CD4-positive, alpha-beta T cell treated with Interferon gamma for 1 hour (primary cell): ENCODE measurements around the gene TREM1.

Source experiments
- DNase-seq: peaks from one replicate; pipeline ENCODE4 v3.0.0-alpha.2; 2020

TREM1 gene

DNA sequence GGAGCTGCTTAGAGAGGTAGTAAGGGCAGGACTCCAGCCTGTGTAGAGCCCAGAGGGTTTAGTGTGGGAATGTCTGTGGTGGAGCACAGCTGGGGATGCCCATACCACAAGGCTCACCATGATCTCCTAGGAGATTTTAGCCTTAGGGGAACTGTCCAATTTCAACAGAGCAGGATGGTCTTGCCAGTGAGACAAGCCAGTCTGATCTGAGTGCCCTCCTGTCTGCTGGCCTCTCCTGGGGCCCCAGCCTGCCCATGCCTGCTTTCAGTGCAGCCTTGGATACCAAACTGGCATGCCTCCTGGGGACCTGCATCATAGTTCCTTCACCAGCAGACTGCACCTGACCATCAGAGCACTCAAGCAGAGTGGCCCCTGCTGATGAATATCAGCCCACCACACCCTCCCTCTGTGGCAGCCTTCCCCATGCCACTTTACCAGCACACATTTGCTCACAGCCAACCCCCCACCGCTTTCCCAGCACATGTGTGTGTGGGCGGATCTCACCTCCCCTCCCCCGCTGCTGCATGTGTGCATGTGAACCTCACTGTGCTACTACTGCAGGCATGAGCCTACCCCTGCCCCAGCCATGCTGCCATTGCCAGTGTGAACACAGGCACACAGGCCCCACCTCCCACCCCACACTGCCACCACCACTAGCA, 7.9 kb upstream of the TREM1 start:
- DNase-seq, result no peak

DNA sequence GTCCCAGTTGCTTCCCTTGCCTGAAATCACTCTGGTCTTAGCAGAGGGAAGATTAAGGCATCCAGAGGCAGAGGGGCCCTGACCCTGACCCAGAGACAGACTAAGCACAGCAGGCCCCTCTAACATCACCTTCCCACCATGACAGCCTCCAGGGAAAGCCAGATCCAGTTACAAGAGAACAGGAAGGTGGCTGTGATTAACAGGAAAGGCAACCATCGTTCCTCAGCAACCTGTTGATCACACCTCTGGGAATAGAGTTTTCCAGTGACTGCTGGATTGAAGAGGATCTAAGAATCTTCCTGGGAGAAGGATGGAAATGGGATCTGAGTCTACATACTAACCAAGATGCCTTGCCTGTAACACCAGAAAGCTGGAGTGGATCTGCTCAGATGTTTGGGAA, 5.2 kb upstream of the TREM1 start:
- DNase-seq, result no peak

DNA sequence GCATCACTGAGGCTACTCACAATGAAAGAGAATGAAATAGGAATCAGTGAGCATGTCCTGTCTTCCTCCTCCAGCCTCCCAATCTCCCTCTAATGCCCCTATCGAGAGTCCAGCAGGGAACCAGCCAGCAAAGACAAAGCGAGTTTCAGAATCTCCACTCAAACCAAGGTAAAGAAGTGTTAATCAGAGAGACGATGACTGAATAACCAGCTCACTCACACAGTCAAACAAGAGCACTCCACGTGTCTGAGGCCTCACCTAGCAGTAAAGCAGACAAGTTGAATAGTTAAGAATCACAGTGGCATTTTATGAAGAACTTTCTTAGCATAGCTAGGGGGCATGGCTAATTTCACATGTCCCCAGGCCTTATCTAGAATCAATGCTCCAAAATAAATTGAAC, 3.3 kb upstream of the TREM1 start:
- no peak for DNase-seq

DNA sequence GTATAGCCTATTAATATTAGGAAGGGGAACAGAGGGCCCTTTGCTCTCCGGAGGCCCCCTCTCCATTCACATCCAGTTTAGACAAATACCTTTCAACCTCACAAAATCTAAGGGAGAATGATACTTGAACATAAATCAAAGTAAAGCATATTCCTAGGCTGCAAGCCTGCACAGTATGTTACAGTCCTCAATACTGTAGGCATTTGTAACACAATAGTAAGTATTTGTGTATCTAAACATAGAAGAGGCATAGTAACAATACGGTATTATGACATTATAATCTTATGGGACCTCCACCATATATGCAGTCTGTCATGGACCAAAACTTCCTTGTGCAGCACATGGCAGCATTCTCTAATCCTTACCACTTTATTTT, 2.3 kb upstream of the TREM1 start:
- no peak for DNase-seq

DNA sequence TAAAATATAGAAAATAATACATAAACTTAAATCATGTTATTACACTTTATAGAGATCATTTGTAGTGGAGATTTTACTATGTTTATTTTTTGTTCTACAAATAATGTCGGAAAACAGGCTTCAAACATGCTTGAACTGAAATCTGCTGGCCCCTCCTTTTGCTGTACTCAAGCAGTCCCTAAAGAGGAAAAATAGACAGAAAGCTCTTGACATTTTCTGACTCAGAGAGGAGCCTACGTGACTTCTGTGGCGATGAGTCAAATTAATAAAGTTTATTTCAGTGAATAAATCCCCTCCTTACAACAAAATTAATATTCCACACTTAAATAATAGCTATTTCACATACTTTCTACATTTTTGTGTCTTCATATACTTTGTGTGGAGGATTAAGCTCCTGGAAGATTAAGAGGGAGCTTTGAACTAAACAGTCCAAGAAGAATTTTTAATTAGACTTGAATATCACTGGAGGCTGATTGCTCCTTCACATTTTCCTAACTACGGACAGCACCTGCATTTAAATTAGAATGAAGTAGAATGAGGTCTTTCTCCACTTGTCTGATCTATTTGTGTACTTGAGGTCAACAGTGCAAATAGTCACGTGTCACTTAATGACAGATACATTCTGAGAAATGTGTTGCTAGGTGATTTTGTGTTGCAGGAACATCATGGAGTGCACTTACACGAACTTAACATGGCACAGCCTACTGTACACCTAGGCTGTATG, 1.7 kb upstream of the TREM1 start:
- DNase-seq, result no peak

DNA sequence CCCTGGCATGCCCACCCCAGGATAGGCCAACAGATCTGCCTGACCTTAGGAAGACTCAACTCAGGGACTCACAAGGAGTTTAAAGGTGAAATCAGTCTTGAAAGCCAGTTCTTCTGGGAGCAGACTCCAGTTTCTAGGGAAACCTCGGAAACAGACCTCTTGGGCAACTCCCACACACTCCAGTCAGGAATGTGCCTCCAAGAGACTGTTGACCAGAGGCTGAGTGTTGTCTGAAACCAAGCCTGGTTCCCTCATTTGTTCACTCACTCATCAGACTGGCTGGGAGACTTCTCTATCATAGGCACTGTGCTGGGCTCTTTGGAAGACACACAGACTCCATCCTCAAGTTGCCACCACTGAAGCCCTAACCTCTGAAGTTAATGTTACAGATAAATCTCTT, 1.8 kb downstream of the TREM1 start:
- DNase-seq, result no peak

DNA sequence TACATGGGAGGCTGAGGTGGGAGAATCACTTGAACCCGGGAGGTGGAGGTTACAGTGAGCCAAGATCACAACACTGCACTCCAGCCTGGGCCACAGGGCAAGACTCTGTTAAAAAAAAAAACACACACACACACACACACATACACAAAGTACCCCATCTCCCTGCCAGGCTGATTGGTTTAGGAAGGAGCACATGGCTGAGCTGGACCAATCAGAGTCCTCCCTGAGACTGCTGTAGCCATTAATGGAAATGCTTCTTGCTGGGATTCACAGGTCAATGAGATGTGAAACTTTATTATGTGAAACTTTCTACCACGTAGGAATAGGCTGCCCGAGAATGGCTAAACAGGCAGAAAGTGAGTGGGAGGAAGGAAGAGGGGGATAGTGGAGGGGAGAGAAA, 2.9 kb downstream of the TREM1 start:
- no peak for DNase-seq

DNA sequence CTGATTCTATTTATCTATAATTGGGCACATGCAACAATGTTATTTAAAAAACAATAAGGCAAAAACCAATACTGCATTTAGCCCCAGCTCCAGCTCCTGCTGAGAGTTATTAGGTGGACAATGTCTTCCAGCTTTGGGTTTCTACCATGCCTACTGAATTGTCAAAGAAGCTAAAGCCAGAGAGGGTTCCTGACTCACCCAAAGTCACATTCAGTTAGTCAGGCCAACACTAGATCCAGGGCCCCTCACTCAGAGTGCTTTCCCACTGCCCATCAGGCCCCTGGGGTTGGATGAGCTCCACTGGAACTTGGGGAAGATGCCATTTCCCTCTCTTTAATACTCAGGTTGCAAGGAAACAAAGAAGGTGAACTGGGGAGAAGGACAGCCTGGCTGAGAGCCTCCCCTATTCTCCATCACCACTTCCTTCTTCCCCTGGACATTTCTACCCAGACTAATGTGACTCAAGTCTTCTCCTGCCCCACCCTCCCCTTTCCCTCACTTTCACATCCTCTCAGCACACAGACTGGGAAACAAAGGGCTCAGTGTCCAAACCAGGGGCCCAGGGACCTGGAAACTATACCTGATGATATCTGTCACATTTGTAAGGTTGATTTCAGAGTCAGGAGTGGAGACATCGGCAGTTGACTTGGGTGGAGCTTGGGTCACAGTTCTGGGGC, 6.0 kb downstream of the TREM1 start:
- DNase-seq, result no peak

DNA sequence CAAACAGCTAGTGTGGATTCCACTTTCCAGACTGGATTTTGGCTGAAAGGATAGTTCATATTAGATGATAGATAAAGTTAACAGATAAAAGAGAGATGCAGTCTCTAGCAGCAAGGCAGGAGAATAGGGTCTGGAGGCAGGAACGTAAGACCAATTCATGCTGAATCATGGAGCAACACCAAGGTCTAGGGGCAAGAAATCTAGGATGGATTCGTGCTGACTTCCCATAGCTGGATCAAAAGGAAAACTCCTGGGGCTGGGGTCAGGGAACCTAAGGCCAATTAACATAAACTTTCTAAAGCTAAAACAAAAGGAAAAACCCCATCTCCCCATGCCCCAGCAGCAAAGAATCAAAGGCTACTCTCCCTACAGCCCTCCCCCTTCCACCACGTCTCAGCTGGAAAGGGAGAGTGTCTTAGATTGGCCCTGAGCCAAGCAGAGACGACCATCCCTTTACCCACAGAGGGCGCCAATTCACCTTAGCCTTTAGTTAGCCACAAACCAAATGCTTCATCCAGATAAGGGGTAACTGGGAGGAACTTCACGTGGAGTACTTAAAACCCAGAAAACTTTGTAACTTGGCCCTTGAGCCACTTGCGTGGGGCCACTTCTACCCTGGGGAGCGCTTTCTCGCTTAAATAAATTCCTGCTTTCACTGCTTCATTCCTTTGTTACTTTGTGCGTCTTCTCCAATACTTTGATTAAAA, 7.6 kb downstream of the TREM1 start:
- peak; percentile 74 for DNase-seq

DNA sequence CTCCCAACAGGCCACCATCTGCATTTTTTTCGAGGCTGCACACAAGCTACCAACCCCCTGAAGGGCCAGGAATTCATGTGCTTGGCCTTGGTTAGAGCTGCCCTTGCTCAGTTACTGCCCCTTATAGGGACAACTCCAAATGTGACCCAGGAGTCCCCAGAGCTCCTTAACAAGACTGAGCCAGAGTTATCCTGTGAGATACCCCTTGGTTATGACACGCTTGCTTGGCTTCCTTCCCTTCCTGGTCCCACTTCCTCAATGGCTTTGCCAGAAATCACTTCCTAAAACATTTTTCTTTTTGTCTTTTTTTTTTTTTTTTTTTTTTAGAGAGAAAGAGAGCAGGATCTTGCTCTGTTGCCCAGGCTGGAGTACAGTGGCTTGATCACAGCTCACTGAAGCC, 8.9 kb downstream of the TREM1 start:
- DNase-seq, result no peak

DNA sequence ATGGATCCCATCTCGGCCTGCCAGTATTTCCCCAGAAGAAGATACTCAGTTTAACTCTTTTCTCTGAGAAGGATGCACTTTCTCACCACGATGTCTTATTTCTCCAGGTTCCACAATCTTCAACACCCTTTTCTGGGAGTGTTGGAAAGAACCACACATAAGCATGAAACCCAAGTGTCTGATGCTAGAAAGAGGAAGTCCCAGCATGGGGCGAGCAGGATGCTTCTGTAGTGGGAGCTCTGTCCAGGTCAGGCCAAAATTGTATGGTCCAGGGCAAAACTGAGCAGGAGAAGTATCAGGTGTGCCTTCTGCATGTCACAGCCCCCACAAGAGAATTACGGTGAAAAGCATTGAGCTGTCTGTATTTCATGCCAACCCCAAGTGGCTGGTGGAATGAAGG, 11.0 kb downstream of the TREM1 start:
- no peak for DNase-seq

DNA sequence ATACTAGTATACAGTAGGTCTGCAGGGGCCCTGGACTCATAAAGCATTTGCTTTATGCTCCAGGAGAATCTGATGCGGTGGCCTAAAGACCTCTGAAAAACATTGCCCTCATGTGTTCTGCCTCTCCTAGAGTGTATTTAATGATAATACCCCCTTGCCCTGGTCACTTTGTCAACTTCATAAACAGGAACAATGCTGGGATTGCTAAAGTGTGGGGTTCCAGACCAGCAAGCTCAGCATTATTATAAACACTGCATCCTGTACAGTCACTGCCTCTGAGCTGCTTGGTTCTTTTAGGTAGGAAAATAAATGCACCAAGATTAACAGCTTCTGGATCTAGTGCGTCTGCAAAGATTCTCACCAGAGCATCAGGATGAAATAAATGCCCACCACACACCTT, 12.2 kb downstream of the TREM1 start:
- no peak for DNase-seq

DNA sequence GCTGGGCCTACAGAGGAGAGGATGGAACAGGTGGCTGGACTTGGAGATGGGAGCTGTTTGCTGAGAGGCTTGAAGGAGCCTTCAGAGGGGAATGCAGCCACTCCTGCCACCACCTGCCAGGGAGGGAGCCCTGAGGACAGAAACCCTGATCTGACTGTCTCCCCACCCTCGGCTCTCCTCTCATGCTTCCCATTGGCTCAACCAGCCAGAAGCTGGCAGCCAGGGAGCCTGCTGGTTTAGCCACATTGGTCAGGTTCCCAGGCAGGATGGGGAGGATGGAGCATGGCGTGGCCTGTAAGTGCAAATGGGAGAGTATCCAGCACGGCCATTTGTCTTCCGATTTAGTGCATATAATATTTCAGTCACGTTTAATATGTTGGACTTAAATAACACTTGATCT, 12.8 kb downstream of the TREM1 start:
- DNase-seq, result no peak

DNA sequence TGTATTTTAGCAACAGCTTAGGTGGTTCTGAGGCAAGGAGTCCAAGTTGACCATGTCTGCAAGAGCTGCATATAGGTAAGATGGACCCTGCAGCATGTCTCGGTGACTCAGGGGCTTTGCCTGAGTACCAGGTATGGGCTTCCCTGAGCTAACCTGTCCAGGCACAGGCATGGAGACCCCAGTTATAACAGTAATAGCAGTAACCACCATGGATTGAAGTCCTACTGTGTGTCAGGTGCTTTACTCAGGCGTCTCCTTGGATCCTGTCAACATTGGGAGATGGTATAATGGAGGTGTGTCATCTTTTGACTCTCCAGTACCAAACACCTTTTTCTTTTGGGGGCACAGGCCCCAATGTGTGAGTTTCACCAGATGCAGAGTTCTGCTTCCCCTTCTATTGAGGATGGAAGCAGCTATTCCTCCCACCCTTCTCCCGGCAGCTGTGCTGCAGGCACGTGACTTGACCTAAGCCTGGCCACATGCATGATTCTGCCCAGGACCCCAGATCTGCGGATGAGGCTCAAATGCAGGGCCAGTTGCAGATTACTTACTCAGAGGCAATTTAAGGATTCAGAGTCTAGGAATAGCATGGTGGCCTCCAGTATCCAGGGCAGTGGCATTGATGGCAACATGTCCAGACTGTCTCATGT, 13.8 kb downstream of the TREM1 start:
- no peak for DNase-seq

DNA sequence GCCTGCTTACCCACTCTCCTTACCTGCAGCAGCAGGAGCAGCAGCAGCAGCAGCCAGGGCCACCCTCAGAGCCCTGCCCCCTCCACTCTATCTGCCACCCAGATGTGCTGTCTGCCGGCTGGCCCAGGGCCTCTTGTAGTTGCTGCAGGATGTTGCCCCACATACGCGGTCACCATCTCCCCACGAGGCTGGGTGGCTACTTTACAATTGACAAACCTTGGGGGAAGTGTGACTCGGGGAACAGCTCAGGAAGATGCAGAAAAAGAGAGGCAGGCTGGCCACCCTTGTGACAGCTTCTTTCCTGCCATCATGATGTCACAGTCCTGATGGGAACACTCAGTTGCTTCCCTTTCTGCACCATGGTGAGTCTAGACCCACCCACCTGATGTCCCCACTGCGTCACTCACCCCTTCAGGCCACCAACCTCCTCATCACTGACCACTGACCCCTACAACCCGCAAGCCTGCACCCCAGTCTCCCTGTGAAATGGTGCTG, 14.5 kb downstream of the TREM1 start:
- peak; percentile 82 for DNase-seq

DNA sequence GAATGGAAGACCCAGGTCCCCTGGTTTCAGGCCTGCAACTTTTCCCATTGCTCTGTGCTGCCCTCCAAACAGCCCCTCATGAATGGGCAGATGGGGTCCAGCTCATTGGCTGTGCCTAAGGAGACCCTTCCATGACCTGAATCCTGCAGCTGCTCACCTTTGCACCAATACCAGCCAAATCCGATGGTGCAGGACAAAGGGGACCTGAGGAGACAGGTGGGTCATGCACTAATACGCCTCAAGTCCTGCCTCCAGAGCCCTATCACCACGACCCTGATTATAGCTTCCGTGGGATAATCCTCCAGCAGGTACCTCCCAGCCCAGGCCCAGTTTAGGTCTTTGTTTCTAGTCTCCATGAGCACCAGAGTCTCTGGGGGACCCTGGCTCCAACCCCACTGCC, 16.8 kb downstream of the TREM1 start:
- no peak for DNase-seq

DNA sequence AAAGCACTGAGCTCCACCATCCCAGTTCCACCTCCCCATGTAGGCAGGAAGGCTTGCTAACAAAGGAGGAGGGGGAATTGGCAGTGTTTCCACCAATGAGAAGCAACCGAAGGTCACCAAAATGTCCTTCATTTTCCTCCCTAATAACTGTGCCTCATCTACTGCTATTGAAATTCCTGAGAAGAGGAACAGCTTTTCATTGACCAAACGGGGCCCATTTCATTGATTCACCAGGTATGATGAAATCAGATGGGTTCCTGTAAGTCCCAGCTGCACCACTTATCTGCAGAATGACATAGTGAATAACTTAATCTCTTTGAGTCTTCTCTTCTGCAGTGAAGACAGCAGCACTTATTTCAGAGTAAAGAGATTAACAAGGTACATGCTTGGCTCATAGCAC, 17.3 kb downstream of the TREM1 start:
- no peak for DNase-seq

DNA sequence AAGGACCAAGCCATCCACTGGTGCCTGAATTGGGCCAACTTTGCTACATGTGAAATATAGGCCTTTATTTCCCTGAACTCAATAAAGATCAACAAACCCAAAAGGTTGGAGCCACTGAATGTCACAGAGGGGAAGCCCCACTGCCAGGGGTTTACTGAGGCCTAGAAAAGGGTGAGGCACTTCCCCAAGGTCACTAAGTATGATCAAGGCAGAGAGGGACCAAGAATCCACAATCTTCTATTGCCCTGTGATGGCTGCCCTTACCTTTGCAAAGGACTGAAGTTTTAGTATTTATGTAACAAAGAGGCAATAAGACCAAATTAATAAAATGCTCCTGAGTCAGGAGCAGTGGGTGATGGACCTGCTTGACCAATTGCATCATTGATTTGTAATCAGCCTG, 18.0 kb downstream of the TREM1 start:
- no peak for DNase-seq

DNA sequence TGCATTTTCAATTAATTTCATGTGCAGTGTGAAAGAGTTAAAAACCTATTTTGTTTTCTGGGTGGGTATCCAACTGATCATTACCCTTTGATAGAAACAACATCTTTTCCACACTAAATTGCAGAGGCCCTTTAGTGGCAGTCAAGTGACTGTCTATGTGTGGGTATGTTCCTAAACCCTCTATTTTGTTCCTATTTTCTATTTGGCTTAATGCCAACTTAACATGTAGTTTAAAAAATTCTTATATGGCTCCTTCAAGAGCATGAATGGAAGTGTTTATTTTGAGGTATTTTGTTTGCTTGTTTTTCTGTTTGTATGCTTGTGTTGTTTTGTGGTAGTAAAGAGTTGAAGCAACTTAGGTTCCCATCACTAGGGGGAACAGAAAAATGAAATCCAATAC, 19.9 kb downstream of the TREM1 start:
- DNase-seq, result no peak

DNA sequence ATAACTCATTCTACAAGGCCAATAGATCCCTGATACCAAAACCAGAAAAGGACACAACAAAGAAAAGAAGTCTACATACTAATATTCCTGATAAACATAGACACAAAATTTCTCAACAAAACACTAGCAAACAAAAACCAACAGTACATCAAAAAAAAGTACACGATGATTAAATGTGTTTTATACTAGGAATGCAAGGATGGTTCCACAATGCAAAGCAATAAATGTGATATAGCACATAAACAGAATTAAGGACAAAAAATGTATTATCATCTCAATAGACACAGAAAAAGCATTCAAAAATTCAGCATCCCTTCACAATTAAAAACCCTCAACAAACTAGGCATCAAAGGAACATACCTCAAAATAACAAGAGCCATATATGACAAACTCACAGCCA, 23.2 kb downstream of the TREM1 start:
- DNase-seq, result no peak

DNA sequence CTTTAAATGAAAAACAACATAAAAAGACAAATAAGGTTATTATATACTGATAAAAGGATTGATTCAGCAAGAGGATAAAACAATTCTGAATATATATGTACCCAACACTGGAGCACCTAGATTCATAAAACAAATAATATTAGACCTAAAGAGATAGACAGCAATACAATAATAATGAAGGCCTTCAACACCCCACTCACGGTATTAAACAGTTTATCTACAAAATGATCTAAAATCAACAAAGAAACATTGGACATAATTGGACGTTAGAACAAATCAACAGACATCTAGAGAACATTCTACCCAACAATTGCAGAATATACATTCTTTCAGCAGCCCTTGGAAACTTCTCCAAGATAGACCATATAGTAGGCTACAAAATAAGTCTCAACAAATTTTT, 24.1 kb downstream of the TREM1 start:
- no peak for DNase-seq

DNA sequence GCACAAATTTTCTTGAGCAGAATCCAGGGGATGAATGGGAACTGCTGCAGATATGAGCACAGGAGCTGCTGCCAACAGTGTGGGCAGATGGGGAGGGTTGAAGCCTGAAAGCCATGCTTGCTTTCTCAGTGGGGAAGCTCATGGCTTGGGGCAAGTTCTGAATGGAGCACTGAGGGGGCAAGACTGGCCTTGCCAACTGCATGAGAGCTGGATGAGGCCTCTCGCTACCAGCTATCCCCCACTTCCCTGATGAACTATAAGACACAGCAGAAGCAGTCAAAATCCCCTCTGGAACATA, 28.3 kb downstream of the TREM1 start:
- DNase-seq, result no peak
